GM19351 (cell line): Measurements from ENCODE around the gene PLSCR5.
A peak's percentile ranks its signal among the peaks of the same experiment; 100 is the strongest.

Experiments used
- ATAC-seq: cut with Tn5 transposase; IDR thresholded peaks from one replicate; pipeline ENCODE4 v1.9.1; 2021; ENCODE audit warnings: mild to moderate bottlenecking, moderate library complexity; ENCODE audit not compliant: unreplicated experiment

PLSCR5 gene

DNA sequence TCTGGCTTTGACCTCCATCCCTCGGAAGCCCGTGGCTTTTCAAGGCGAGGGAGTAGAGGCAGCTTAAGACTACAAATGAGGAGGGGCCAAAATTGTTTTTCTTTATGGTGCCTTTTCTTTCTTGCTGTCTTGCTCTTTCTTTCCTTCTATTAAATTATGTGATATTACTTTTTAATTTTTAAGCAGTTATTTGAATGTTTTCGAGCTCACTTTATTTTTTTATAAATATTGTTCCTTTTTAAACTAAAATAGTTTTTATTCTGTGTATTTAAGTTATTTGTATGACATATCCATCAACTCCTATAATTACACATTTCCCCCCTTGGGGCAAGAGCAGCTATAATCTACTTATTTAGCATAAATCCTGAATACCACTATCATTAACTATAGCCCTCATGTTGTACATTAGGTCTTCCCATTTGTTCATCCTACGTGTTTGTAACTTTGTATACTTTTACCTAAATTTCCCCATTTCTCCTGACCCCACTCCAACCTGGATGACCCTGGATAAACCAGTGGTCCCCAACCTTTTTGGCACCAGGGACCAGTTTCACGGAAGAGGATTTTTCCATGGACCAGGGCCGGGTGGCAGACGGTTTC is 60.1 kb downstream of the PLSCR5 start:
- ATAC-seq = peak; percentile 9

DNA sequence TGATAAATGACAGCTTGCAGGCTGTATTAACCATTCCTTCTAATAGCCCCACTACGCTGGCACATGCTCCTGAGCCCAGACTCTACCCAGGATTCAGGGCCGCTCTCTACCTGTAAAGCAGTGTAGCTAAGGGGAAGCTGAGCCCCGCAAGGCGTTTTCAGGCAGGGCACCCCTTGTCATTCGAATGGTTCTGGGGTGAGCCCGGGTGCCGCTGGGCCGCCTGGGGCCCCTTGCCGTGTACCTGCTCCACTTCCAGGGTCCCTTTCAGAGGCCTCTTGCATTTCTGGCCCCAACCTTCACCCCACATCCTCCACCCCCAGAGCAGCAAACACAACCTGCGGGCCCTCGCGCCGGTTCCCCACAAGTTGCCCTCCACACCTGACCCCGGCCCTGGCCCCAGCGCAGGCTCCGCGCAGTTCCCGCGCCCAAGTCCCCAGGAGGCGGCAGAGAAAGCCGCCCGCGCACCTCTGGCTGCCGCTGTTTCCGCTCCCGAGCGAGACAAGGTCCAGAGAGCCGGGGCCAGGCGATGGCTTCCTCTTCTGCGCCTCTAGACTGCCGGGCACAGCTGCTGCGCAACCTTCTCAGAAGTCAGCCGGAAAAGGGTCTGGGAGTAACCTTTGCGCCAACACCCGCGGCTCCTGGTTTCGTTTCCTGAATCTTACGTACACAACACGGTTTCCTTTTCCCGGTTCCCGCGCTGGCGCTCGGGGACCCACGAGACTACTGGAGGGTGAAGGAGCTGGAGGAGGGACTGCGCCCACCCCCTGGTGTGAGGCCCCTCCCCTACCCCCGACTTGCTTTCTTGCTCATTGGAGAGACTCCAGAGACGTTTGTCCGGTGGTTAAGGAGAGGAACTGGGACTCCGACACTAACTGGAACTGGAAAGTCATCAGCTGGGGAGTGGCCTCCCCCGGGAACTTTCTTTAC is 60.9 kb downstream of the PLSCR5 start, which contains the start of gene PLSCR1:
Gene PLSCR1 (minus strand): TSS at position 606 of the 927 bp plus-strand sequence. CDS start 8,055 bp downstream, outside the sequence.
- peak; percentile 82 for ATAC-seq

DNA sequence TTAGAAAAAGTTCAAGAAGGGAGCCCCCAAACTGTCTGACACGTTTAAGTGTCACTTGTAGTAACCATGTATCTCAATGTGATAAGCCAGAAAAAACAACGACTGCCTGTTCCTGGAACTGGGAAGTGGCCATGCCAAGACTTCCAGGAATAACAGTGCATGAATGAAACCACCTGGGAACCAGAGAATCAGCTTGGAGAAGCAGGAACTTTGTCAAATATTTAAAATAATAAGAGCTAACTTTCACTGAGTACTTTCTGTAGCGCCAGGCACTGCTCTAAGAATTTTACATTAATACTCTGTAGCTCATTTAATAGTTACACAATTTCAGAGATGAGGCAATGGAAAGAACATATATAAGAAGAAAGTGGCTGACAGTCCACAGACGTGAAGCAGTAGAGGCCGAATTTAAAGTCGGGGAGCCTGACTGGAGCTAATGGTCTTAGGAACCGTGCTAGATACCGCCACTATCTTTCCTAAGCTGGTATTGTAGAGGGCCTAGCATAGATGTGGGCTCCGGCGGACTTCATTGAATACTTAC is 61.6 kb downstream of the PLSCR5 start:
- peak; percentile 22 for ATAC-seq

DNA sequence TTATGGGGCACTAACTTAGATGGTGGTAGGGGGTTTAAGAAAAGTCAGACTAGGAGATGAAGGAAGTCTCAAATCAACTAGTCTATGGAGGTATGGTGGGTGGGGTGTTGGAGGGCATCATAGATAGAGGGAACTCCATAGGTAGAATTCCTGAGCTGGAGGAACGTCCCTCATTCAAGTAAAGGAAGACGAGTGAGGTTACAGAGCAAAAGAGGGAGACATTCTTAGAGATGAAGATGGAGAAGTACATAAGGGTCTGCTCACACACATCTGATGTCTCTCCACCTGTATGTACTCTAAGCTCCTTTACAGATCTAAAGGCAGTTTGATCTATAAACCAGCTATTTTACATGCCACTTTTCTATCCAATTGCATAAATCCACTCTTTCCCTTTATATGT is 62.2 kb downstream of the PLSCR5 start:
- ATAC-seq = no peak

DNA sequence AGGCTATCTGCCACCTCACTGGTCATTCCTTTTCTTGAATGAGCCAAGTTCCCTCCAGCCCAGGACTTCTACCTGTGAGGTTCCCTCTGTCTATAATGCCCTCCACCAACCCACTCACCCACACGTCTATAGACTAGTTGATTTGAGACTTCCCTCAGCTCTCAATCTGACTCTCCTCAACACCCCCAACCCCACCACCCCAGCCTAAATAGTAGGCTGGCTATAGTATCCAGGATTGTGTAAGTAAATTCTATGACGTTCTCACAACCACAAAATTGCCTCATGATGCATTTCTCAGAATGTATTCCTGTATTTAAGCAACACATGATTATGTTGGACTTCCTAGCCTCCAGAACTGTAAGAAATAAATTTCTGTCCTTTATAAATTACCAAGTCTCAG is 63.0 kb downstream of the PLSCR5 start:
- no peak for ATAC-seq

DNA sequence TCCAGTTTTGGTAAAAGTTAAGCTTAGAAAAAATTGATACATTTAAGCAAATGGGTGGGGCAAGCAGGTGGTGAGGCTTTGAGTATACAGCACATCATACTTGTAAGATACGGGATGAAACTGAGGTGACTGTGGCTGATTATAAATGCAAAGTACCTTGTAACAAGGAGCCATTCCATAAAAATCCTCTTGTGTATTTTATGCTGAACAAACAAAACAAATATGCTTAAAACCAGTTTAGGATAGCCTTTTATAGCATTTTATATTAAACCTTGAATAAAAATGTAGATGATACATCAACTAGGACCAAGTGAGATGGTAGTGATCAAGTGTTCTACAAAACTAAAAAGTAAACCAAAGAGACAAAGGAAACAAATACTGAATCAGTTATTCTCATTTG is 64.2 kb downstream of the PLSCR5 start:
- ATAC-seq = no peak

DNA sequence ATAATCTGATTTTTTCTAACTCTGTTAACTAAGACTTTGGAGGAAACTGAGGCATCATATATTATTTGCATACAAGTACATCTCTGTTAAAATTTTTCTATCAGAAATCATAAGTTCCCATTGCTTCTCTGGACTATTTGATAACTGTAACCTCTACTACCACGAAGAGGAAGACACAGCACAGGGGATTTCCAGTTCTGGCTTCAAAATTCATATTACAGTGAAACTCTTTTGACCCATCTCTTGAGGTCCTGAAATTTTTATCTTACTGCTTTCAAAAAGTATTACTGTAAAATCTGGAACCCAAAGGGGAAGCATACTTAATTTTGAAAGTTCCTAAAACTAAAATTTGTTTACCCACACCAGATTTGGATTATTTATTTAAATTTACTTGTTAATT is 64.9 kb downstream of the PLSCR5 start:
- peak; percentile 12 for ATAC-seq

DNA sequence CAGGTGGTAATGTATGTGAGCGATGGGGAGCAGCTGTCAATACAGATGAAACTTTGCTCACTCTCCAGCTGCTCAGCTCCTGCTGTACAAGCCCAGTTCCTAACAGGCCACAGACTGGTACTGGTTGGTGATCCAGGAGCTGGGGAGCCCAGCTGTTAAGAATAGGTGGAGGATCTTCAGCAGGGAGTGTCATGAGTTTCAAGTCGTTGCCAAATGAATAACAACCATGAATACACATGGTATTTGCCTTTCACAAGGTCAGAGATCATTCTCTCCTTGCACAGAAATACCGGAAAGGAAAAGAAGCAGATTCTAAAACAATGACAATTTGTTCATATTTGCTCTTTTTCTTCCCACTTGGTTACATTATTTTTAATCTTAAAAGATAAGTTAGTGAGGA is 65.8 kb downstream of the PLSCR5 start:
- no peak for ATAC-seq

DNA sequence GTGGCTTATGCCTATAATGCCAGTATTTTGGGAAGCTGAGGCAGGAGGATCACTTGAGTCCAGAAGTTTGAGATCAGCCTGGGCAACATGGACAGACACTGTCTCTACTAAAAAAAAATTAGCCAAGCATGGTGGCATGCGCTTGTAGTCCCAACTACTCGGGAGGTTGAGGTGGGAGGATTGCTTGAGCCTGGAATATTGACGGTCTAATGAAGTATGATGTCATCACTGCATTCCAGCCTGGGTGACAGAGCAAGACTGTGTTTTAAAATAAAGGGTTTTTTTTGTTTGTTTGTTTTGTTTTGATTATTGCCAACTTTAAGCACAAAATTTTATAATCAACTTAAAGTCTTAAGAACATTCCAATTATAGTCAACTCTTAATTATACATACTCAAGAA is 67.5 kb downstream of the PLSCR5 start:
- no peak for ATAC-seq

DNA sequence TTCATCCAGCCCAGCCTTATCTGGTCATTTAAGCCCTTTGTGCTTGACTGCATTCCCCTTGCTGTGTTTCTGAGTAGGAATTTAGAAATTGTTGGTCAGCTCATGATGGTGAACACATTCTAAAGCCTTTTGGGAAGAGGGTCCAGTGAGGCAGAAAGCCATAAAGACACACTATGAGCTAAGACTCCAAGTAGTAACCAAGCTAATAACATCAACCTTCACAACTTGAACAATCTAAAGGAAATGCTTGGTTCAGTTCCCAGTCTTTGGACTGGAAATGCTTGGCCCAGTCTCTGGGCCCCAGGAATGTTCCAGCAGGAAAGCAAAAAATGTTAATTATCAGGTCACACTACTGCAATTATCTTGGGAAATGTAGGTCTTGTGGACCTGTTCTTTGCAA is 68.5 kb downstream of the PLSCR5 start:
- no peak for ATAC-seq
